Activated T-helper 1 cell treated with anti-CD3 and anti-CD28 coated beads, Interleukin-12 subunit alpha, Interleukin-12 subunit beta, Interleukin-2, Interleukin-4 antibody, amounts not matched to agents 30 ng/mL and 10 ng/mL and 1 ng/mL, durations not matched to agents 14 hours and 24 hours and 36 hours (primary cell): ENCODE measurements around the gene ARHGEF26. TPM values are rescaled to one million over a fixed set of nuclear protein-coding genes. Genes with fewer than 3 reads are reported as not detected.

ENCODE experiments used
- total RNA-seq: library from RNA; stranded (reverse); gene quantifications from 2 replicates; pipeline ENCODE4 v1.2.3, GENCODE V29; 2022

ARHGEF26 gene
- total RNA-seq, 1 donor from 2014 or later, result not detected

Other genes starting within 250 kb of the ARHGEF26 start
- gene DHX36, start 203.1 kb downstream of the ARHGEF26 start, total RNA-seq, result 95.2 and 101 TPM in 2 replicates